ENCODE measurements around the gene NR1D1.

DNA sequence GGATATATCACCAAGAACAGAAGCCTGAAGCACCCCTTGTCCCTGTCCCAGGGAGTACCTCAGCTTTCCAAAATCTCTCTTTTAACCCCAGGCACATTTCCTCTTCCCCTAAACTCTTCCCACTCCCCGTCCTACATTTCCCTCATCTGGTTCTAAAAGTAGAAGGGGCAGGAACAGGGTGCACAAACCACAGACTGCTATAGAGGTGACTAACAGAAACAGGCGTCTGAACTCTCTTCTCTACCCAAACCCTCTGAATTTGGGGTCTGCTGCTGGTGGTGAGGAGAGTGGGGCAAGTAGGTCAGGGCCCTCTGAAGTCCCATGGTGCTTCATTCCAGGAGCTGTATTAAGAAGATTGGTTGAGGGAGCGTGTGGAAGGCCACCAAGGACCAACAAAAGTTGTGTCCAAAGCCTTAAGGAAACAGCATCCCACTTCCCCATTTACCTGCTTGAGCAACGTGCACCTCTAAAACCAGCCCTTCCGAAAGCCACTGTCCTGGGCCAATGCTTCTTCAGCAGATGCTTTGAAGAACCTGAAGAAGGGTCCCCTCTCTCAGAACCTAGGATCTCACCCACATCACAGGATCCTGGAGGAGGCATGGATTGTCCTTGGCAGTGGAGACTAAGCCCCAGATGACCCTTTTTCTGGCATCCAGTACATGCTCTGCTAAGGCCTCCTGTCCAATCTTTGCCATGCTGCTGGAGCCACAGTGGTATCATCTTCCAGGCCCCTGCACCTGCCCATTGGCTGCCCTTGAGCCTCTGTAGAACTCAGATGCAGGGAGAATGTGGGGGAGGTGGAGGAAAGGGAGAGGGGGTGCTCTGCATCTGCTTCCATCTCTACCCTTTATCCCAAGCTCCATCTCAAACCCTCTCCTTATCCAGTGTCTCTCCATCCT is 5.7 kb upstream of the NR1D1 start:
- TF ChIP-seq SUZ12 (IDR thresholded peaks at IDR 0.05; ENCODE audit: extremely low read depth, insufficient read depth, insufficient read length) (no peak), YY1 (IDR thresholded peaks at IDR 0.05; ENCODE audit: insufficient read depth, insufficient read length) (no peak), ZNF274 (IDR thresholded peaks at IDR 0.05; ENCODE audit: low read depth, low read length) (no peak)
